T-cell (primary cell): ENCODE results near the gene TOR3A. TPM values are rescaled to one million over a fixed set of nuclear protein-coding genes. Genes with fewer than 3 reads are reported as not detected.
"Not testable (repeated sequence)": the region's sequence is repeated elsewhere in the genome, so short reads cannot be mapped to it uniquely, and the experiment has no call there.

Source experiments
- ATAC-seq, 4 experiments: fragments of 200-7000 bp in 3 of 4; fragments of 150-1000 bp in 1 of 4; cut with Tn5 transposase; replicated peaks in 1 of 4; 1 replicate in 3 of 4; 2 replicates in 1 of 4; pipeline ENCODE4 v1.10.0; 2021; ENCODE audit warnings: moderate library complexity in 3 of 4, mild to moderate bottlenecking in 2 of 4, moderate number of reproducible peaks in 1 of 4
- CTCF ChIA-PET, 2 donors: fragments of 300-600 bp; sonication (Branson Sonifier 250); formaldehyde crosslinking; loops; one replicate each; lab custom pipeline; 2022; ENCODE audit warnings: antibody characterized with exemption in 2 of 2; lab: Charles Lee
- POLR2A ChIA-PET, 2 donors: fragments of 300-600 bp; sonication (Branson Sonifier 250); formaldehyde crosslinking; loops; one replicate each; lab custom pipeline; 2022; ENCODE audit warnings: antibody characterized with exemption in 2 of 2; lab: Charles Lee
- DNase-seq, 35 experiments: peaks; one replicate each; pipeline versions ENCODE4 v3.0.0 to v3.0.0-alpha.2; 2013 to 2023
- H3K27ac ChIP-seq: one replicate; pipeline ENCODE4 v1.5.1; 2013; ENCODE audit warnings: low read length
- H3K27me3 ChIP-seq, 2 experiments: replicated peaks in 1 of 2; 1 replicate in 1 of 2; 2 replicates in 1 of 2; pipeline versions ENCODE4 v1.6.1 to v1.7.0; 2013; ENCODE audit warnings: low read length in 1 of 2, mixed read lengths in 1 of 2; ENCODE audit not compliant: control insufficient read depth in 2 of 2, insufficient read depth in 2 of 2; ENCODE audit errors: extremely low read depth in 1 of 2
- H3K36me3 ChIP-seq, 2 donors: 1 replicate in 1 of 2; 2 replicates in 1 of 2; pipeline versions ENCODE4 v1.6.1 to v1.7.0; 2013; ENCODE audit warnings: low read length in 1 of 2; ENCODE audit not compliant: control insufficient read depth in 2 of 2, insufficient read depth in 1 of 2; ENCODE audit errors: extremely low read depth in 1 of 2
- H3K4me1 ChIP-seq, 2 experiments: 1 replicate in 1 of 2; 2 replicates in 1 of 2; pipeline versions ENCODE4 v1.6.1 to v1.7.0; 2013; ENCODE audit warnings: low read length in 2 of 2, mixed read lengths in 1 of 2; ENCODE audit not compliant: insufficient read depth in 2 of 2, control insufficient read depth in 1 of 2; ENCODE audit errors: extremely low read depth in 1 of 2
- H3K4me3 ChIP-seq, 2 donors: 1 replicate in 1 of 2; 2 replicates in 1 of 2; pipeline versions ENCODE4 v1.5.1 to v1.7.0; 2013; ENCODE audit warnings: mild to moderate bottlenecking in 2 of 2, low read length in 1 of 2, moderate library complexity in 1 of 2; ENCODE audit not compliant: control insufficient read depth in 1 of 2; ENCODE audit errors: extremely low read depth in 1 of 2
- H3K9me3 ChIP-seq: 2 replicates; pipeline ENCODE4 v1.7.0; 2013
- H3K27ac Mint-ChIP-seq, 2 donors: one replicate each; pipeline ENCODE4 v1.8.0; 2020 to 2021; ENCODE audit warnings: mild to moderate bottlenecking in 2 of 2, mixed read lengths in 2 of 2
- H3K27me3 Mint-ChIP-seq, 2 donors: one replicate each; pipeline ENCODE4 v1.8.0; 2021 to 2022; ENCODE audit warnings: mixed read lengths in 2 of 2
- H3K36me3 Mint-ChIP-seq: one replicate; pipeline ENCODE4 v1.8.0; 2021; ENCODE audit warnings: mixed read lengths
- H3K4me1 Mint-ChIP-seq, 3 donors: one replicate each; pipeline ENCODE4 v1.8.0; 2020 to 2022; ENCODE audit warnings: mixed read lengths in 3 of 3, mild to moderate bottlenecking in 1 of 3
- H3K4me3 Mint-ChIP-seq, 3 donors: one replicate each; pipeline ENCODE4 v1.8.0; 2020 to 2022; ENCODE audit warnings: mild to moderate bottlenecking in 3 of 3, mixed read lengths in 3 of 3, moderate library complexity in 3 of 3
- H3K9me3 Mint-ChIP-seq, 3 donors: one replicate each; pipeline ENCODE4 v1.8.0; 2020 to 2022; ENCODE audit warnings: mixed read lengths in 3 of 3
- WGBS: methylation state at CpG from one replicate; pipeline ENCODE4 v1.1.5; 2013; ENCODE audit warnings: missing lambda C conversion rate; ENCODE audit not compliant: insufficient coverage; 5-methylcytosine and 5-hydroxymethylcytosine counted together
- total RNA-seq, 35 experiments: library from RNA in 6 of 35; stranded (reverse) in 6 of 35; fragments of 120-200 nt in 1 of 35; gene quantifications; one replicate each; pipeline versions ENCODE4 v1.2.1 to v1.2.4 and lab custom pipeline; 2013 to 2026

Gene TOR3A
- total RNA-seq, 5 donors from 2014 or later (not counting 1 experiment from before 2014, with no cell fraction given): 19.1 to 30.6 (median 23.7) TPM

DNA sequence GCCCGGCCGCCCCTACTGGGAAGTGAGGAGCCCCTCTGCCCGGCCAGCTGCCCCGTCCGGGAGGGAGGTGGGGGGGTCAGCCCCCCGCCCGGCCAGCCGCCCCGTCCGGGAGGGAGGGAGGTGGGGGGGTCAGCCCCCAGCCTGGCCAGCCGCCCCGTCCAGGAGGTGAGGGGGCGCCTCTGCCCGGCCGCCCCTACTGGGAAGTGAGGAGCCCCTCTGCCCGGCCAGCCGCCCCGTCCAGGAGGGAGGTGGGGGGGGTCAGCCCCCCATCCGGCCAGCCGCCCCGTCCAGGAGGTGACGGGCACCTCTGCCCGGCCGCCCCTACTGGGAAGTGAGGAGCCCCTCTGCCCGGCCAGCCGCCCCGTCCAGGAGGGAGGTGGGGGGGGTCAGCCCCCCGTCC lies 53.8 kb downstream of the TOR3A start:
- H3K9me3 Mint-ChIP-seq, H3K27ac ChIP-seq, POLR2A ChIA-PET, H3K9me3 ChIP-seq, DNase-seq, H3K36me3 Mint-ChIP-seq, H3K4me1 ChIP-seq, H3K4me3 Mint-ChIP-seq, H3K4me3 ChIP-seq, H3K27ac Mint-ChIP-seq, H3K36me3 ChIP-seq, CTCF ChIA-PET, H3K27me3 Mint-ChIP-seq, H3K27me3 ChIP-seq, ATAC-seq: not testable (repeated sequence)
- peaks cover 11 to 15% (median 14%) of the 10 kb centered on the region in 3 donors for H3K4me1 Mint-ChIP-seq
- WGBS: no CpG with 5 or more reads among the region's 28 CpGs

DNA sequence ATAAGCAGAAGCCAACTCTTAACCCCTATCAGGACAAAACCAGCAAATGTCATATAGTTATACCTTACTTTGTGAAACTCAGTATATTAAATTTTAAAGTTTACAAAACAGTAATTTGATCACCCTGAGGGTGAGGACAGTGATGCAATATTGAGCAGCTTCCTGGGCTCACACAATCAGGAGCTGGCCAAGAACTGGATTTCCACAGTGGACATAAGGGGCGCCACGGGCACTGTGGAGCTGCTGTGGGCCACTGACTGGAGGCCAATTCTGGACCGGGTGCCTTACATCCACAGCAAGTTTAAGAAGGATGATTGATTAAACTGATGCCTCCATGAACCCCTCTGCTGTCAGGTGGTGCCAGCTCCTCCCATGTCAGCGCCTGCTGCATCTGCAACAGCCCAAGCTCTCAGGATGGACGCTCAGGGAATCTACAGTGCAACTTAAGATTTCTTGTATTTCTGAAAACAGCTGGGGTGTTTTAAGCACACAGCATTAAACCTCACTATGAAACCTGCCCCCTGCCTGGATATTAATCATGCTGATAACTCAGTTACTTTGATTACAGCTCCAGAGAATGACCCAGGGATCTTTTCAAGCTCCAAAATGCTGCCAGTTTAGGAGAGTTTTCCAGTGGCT lies 55.9 kb downstream of the TOR3A start:
- ChIA-PET CTCF (interaction anchor here in 1 of 2 donors (0.6 kb wide), 1 partner anchor 59 kb away, joined by 6 read pairs; no protein-coding TSS in a partner anchor), POLR2A (interaction anchor here in 1 of 2 donors (0.5 kb wide), 1 partner anchor 8 kb away, joined by 5 read pairs; no protein-coding TSS in a partner anchor)
- Mint-ChIP-seq H3K27me3 (no peaks in the 10 kb centered on the region), H3K4me1 (peaks cover 26 to 33% (median 28%) of the 10 kb centered on the region in 3 donors), H3K36me3 (peaks cover 7% of the 10 kb centered on the region), H3K4me3 (no peak overlapping the region), H3K27ac (no peak overlapping the region), H3K9me3 (no peaks in the 10 kb centered on the region)
- Histone ChIP-seq H3K36me3 (no peaks in the 10 kb centered on the region), H3K27me3 (no peaks in the 10 kb centered on the region), H3K9me3 (no peaks in the 10 kb centered on the region), H3K27ac (no peak overlapping the region), H3K4me1 (peaks cover 8 to 23% of the 10 kb centered on the region in 2 experiments), H3K4me3 (no peak overlapping the region)
- WGBS: 100% methylated on average over 4 of the region's 5 CpGs
- ATAC-seq: no peak
- DNase-seq: no peak

DNA sequence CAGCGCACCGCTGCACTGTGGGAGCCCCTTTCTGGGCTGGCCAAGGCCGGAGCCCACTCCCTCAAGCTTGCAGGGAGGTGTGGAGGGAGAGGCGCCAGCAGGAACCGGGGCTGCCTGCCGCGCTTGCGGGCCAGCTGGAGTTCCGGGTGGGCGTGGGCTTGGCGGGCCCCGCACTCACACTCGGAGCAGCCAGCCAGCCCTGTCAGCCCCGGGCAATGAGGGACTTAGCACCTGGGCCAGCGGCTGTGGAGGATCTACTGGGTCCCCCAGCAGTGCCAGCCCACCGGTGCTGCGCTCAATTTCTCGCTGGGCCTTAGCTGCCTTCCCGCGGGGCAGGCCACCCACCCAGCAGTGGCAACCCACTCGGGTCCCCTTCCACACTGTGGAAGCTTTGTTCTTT lies 56.9 kb downstream of the TOR3A start:
- DNase-seq, H3K4me3 Mint-ChIP-seq, H3K36me3 Mint-ChIP-seq, H3K27me3 Mint-ChIP-seq, CTCF ChIA-PET, H3K27ac ChIP-seq, H3K36me3 ChIP-seq, H3K4me3 ChIP-seq, H3K9me3 Mint-ChIP-seq, H3K9me3 ChIP-seq, H3K27ac Mint-ChIP-seq, H3K27me3 ChIP-seq, ATAC-seq, POLR2A ChIA-PET: not testable (repeated sequence)
- peaks cover 16 to 31% of the 10 kb centered on the region in 2 experiments for H3K4me1 ChIP-seq
- peaks cover 34 to 38% (median 37%) of the 10 kb centered on the region in 3 donors for H3K4me1 Mint-ChIP-seq
- 97% methylated on average over 18 of the region's 21 CpGs for WGBS

DNA sequence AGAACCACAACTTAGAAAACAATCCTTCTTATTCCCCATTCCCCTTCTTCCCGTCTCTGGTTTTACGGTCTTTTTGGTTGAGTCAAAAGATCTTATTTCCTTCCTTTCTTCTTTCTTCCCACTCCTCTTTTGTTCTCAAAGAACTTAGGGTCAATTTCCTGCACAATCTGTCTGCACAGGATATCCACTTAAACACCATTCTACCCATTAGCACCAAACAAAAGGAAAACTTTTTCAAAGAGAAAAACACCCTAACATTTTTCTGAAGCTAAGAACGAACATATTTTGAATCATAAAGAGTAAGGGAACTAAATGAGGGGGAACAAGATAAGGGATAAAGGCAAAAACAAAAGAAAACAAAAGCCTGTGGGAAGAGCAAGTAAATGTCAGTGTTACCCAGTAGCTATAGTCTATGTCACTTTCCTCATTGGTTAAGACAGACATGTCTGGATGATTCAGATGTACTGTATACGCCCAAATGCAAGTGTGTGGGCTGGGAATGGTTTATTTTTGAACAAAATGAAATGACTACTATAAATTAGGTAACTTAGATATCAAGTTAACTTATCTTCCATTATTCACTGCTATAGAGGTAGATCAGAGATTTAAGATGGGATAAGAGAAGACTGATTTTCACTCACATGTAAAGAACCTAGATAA lies 59.9 kb downstream of the TOR3A start:
- Histone ChIP-seq H3K27me3 (no peaks in the 10 kb centered on the region), H3K36me3 (peaks cover 0 to 3% of the 10 kb centered on the region in 2 donors), H3K4me1 (peaks cover 18 to 33% of the 10 kb centered on the region in 2 experiments), H3K27ac (no peak overlapping the region), H3K4me3 (no peak overlapping the region), H3K9me3 (no peaks in the 10 kb centered on the region)
- peaks cover 10% of the 10 kb centered on the region for H3K36me3 Mint-ChIP-seq
- peak overlapping the region; percentile 82 to 85 for H3K27ac Mint-ChIP-seq
- H3K9me3 Mint-ChIP-seq: no peaks in the 10 kb centered on the region
- peak in 3 of 4 experiments; percentile 51 to 58 (median 57) for ATAC-seq
- peak overlapping the region in 2 of 3 donors; percentile 18 to 37 for H3K4me3 Mint-ChIP-seq
- CTCF ChIA-PET: interaction anchor here in 1 of 2 donors (0.6 to 1.2 kb wide), 2 partner anchors 13 to 389 kb away, joined by 3 read pairs; no protein-coding TSS in a partner anchor
- H3K4me1 Mint-ChIP-seq: peaks cover 42 to 50% (median 49%) of the 10 kb centered on the region in 3 donors
- no peak for DNase-seq
- H3K27me3 Mint-ChIP-seq: no peaks in the 10 kb centered on the region
- no CpG with 5 or more reads among the region's 4 CpGs for WGBS
- POLR2A ChIA-PET: interaction anchor here in 1 of 2 donors (0.5 to 0.6 kb wide), 2 partner anchors 25 to 141 kb away, joined by 3 to 8 read pairs; no protein-coding TSS in a partner anchor

DNA sequence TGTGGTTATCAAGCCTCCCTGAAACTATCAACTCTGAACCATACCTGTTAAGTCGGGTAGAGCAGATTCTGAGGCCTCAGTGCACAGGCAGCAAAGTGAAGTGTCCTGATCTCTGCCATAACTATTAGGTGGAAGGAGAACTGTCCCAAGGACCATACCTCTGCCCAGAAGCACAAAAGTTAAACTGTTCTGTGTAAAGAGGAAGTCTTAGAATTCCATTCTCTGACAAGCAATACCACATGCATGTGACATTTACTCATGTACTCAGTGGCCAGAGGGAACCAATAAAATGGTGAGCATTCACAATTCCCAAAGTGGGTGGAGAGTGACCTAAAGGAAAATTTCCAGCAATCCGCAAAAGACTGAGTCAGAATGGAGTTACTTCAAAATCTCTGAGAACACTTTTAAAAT lies 61.0 kb downstream of the TOR3A start:
- POLR2A ChIA-PET: interaction anchor here in 1 of 2 donors (0.5 to 0.9 kb wide), 3 partner anchors 24 to 173 kb away, joined by 3 to 6 read pairs (median 3); no protein-coding TSS in a partner anchor
- Histone ChIP-seq H3K36me3 (peaks cover 0 to 3% of the 10 kb centered on the region in 2 donors), H3K4me3 (no peak overlapping the region), H3K9me3 (no peaks in the 10 kb centered on the region), H3K27ac (no peak overlapping the region), H3K4me1 (peaks cover 18 to 33% of the 10 kb centered on the region in 2 experiments), H3K27me3 (no peaks in the 10 kb centered on the region)
- CTCF ChIA-PET: no interaction called here
- Mint-ChIP-seq H3K27me3 (no peaks in the 10 kb centered on the region), H3K27ac (peak overlapping the region; percentile 29 to 77), H3K9me3 (no peaks in the 10 kb centered on the region), H3K4me3 (peak overlapping the region in 1 of 3 donors; percentile 32), H3K4me1 (peaks cover 42 to 50% (median 50%) of the 10 kb centered on the region in 3 donors), H3K36me3 (peaks cover 16% of the 10 kb centered on the region)
- no peak for DNase-seq
- peak; percentile 23 to 40 (median 30) for ATAC-seq
- WGBS: no CpG with 5 or more reads among the region's 2 CpGs

DNA sequence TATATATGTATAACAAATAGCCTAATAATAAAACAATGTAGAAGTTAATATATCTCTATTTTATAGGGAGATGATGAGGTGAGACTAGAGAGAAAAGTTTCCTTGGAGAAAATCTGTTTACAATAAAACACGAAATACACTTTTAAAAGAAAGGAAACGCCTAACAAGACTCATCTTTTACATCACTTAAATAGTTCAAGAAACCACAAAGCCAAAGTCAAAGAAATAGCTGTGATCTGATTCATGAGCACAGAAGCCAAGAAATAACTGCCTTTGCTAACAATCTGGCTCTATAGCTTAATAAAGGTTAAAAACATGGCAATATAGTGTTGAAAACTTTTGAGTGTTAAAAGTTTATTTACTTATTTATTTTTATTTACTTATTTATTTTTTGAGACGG lies 61.5 kb downstream of the TOR3A start:
- no CpG with 5 or more reads among the region's 3 CpGs for WGBS
- peaks cover 42 to 50% (median 50%) of the 10 kb centered on the region in 3 donors for H3K4me1 Mint-ChIP-seq
- H3K4me1 ChIP-seq: peaks cover 18 to 33% of the 10 kb centered on the region in 2 experiments
- no peak overlapping the region for H3K4me3 ChIP-seq
- POLR2A ChIA-PET: interaction anchor here in 1 of 2 donors (0.5 kb wide), 1 partner anchor 23 kb away, joined by 6 read pairs; no protein-coding TSS in a partner anchor
- DNase-seq (peak in 1 of 35 experiments; percentile 22), ATAC-seq (peak; percentile 47 to 72 (median 55))
- CTCF ChIA-PET: interaction anchor here in 1 of 2 donors (0.6 kb wide), 1 partner anchor 342 kb away, joined by 4 read pairs; no protein-coding TSS in a partner anchor
- H3K36me3 ChIP-seq: peaks cover 0 to 3% of the 10 kb centered on the region in 2 donors
- peaks cover 20% of the 10 kb centered on the region for H3K36me3 Mint-ChIP-seq
- no peaks in the 10 kb centered on the region for H3K27me3 Mint-ChIP-seq
- H3K27ac ChIP-seq: no peak overlapping the region
- no peaks in the 10 kb centered on the region for H3K9me3 Mint-ChIP-seq
- peak overlapping the region in 1 of 2 donors; percentile 77 for H3K27ac Mint-ChIP-seq
- H3K9me3 ChIP-seq: no peaks in the 10 kb centered on the region
- no peak overlapping the region for H3K4me3 Mint-ChIP-seq
- no peaks in the 10 kb centered on the region for H3K27me3 ChIP-seq
